NCI-H446 (cell line): Measurements from ENCODE around the gene CLEC9A.

Source experiments
- DNase-seq, 2 experiments: peaks; one replicate each; lab custom pipeline; 2025; lab: John Stamatoyannopoulos, UW

Gene CLEC9A

DNA sequence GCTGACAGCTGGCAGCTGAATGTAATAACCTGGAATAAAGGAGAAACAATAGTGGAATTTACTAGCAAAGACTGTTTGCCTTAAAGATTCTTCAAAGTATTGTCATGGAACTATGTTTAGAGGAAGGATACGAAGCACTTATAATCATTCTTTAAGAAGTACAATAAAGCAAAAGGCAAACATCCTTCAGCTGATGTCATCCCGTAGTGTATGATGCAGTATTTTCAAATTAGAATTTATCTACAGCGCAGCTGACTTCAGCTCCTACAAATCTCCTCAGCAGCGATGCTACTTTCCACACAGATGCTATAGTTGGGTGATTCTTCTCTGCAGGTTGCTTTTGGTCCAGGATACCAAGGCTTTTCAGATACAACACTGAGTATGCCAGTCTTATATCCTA, 36.8 kb downstream of the CLEC9A start:
- DNase-seq: no peak

DNA sequence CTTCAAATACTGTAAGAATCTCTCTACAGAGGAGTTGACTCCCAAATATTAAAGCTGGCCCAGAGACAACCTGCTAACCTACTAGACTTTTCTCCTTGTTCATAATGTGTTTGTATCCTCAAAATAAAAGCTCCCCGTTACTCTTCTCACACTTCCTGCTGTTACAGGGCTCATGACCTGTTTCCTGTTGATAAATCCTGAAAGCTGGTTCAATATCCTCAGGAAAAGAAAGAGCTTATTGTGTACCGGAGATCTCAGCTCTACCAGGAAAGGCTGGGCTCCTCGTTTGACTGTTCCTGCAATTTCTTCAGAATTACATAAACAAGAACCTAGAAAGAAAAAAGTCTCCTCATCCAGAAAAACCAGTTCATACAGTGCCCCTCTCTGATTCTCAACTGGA, 37.5 kb downstream of the CLEC9A start:
- no peak for DNase-seq

DNA sequence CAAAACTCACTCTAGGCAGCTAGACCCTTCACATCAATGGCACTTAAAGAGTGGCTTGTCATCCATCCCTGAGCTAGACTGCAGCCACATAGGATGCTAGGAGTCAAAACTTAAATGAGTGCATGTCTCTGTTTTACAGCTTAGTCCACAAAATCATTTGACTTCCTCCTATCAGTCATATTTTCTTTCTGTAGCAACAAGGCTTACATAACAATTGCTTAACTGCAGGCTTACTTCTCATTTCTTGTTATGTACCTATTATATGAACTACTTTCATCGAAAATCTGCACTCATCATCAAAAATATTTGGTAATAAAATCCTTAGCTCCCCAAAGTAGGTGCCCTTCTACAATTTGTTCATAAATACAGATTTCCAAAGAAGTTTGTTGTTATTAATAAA, 38.2 kb downstream of the CLEC9A start:
- no peak for DNase-seq

DNA sequence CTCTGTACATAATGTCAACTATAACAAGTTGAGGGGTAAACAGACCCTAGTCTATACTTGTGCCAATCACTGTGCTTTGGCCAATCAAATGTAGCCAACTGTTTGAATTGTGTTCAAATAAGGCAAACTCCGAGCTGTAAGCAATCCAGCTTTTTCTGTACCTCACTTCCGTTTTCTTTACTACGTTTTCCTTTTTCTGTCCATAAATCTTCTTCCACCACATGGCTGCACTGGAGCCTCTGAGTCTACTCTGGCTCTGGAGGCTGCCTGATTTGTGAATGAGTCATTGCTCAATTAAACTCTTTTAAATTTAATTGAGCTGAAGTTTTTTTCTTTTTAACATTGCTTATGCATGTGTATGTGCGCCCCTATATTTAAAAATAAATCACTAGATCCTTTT, 38.6 kb downstream of the CLEC9A start:
- DNase-seq: no peak

DNA sequence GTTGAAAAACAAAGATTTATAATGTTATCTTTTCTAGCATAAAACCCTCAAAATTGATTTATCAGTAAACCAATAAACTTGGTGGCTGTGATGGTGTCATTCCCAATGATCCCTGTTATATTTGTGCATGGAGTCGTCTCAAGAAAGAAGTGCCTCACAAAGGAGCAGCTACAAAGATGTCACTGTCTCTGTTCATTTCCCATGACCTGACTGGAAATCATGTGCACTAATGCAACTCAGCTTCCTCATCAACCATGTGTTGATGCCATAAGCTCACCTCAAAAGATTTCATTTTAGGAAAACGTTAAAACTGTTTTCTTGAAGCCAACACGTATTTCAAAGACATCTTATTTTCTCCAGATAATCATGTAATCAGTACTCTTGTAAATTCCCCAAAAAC, 39.5 kb downstream of the CLEC9A start:
- no peak for DNase-seq

DNA sequence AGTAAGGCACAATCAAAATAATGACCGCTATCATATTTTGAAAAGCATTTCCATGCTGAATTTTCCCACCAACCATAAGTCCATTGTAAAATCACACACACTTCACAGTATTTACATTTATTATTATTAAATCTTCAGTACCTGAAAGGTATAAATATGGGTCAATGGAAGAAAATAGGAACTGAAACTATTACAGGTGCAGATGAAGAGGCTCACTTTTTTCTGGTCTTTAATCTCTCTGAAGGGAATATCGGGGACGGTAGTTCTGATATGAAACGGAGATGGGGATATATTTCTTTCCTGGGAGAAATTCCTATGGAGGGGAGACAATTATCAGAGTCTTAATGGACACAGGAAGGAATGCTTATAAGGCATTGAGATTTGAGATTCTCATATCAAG, 39.9 kb downstream of the CLEC9A start:
- DNase-seq: no peak

DNA sequence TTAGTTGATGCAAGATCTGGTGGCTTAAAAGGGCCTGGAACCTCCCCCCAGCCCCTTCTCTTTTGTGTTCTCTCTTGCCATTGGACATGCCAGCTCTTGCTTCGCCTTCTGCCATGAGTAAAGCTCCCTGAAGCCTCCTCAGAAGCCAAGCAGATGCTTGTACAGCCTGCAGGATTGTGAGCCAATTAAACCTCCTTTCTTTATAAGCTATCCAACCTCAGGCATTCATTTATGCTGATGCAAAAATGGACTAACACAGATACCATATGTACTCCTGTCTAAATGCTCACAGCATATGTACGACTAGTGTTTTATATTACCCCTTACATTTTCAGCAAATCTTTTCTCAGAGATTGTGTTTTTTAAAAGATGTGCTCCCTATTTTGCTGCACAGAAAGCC, 41.6 kb downstream of the CLEC9A start:
- no peak for DNase-seq

DNA sequence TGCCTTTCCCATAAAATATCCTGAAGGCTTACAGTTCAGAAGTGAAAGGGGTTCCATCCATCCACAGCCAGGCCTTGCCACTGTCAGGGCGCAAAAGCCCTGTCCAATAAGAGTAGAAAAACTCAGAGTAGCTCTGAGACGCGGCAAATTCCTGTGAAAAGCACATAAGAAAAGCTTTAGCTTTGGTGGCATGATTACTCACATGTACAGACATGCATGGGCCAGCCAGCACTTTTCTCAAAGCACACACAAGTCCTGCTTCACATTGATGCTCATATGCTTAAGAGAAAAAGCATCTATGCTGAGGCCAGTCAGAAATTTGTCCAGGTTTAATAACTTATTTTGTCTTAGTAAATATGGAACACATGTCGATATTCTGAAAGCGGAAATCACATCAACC, 42.8 kb downstream of the CLEC9A start:
- DNase-seq: no peak

DNA sequence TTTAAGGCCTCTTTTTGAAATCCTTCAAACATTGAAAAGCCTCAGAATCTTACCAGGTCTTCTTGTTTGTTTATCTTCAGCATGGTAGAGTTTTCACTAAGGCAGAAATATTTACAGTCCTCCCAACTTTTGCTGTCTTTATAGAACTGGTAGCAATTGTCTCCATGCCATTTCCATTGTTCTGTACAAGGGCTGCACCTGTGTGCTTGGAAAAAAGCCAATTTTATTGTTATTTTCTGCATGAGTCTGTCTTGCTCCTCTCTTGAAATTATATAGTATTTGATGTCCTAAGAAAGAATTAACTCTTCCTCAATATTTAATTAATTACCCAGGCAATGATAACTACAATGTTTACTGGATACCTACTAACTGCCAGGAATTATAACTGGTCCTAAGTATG, 45.0 kb downstream of the CLEC9A start:
- DNase-seq: no peak

DNA sequence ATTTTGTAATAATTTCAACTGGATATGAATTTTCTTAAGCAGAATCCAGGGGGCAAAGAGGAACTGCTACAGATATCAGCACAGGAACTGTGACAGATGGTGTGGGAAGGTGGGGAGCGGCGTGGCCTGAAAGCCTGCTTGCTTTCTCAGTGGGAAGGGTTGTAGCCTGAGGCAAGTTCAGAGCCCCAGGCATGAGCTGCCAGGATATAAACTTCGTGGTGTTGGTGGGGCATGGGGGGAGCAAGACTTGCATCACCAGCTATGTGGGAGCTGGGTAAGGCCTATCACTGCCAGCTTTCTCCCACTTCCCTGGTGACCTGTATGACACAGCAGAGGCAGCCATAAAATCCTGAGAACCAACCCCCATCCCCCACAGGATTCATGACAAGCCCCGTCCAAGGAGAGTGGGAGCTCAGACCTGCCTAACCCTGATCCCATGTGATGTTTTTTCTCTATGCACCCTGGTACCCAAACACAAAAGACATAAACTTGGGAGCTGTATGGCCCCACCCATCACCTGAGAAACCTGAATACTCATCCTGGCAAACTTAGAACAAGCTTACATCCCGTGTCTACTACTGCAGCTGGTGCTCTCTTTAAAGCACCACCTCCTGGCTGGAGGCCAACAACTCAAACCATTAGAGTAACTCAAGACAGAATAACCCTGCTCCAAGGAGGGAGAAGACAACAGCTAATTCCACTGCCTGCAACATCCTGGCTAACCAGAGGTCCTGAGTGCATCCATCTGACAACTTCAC, 51.8 kb downstream of the CLEC9A start:
- DNase-seq: no peak

DNA sequence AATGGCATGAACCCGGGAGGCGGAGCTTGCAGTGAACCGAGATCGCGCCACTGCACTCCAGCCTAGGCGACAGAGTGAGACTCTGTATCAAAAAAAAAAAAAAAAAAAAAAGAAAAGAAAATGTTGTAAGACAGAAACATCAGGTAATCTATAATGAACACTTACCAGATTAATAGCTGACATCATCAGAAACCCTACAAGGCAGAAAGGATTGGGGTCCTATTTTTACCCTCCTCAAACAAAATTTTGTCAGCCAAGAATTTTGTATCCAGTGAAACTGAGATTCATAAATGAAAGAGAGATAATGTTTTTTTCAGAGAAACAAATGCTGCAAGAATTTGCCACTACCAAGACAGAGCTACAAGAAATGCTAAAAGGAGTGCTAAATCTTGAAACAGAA, 54.3 kb downstream of the CLEC9A start:
- no peak for DNase-seq

DNA sequence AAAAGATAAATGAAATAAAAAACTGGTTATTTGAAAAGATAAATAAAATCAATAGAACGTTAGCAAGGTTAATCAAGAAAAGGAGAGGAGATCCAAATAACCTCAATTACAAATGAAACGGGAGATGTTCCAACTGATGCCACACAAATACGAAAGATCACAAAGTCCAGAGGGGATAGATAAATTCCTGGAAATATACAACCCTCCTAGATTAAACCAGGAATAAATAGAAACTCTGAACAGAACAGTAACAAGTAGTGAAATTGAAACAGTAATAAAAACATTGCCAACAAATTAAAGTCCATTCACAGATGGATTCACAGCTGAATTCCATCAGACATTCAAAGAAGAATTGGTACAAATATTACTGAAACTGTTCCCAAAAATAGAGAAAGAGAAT, 55.9 kb downstream of the CLEC9A start:
- no peak for DNase-seq

DNA sequence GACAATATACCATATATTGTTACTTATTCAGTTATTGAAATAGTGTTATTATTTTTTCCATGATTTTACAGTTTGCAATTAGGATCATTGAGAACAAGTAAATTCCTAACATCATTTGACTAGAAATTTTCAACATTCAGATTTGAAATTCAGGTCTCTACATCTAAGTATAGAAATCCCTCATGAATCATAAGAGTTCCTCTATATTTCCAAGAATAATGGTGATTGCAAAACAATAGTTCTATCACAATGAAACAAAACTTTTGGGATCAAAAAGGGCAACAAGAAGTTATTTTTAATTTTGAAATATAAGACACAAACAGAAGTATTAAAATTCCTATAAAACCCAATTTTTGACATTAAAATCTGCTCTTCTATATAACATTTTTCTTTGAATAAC, 57.5 kb downstream of the CLEC9A start:
- no peak for DNase-seq

DNA sequence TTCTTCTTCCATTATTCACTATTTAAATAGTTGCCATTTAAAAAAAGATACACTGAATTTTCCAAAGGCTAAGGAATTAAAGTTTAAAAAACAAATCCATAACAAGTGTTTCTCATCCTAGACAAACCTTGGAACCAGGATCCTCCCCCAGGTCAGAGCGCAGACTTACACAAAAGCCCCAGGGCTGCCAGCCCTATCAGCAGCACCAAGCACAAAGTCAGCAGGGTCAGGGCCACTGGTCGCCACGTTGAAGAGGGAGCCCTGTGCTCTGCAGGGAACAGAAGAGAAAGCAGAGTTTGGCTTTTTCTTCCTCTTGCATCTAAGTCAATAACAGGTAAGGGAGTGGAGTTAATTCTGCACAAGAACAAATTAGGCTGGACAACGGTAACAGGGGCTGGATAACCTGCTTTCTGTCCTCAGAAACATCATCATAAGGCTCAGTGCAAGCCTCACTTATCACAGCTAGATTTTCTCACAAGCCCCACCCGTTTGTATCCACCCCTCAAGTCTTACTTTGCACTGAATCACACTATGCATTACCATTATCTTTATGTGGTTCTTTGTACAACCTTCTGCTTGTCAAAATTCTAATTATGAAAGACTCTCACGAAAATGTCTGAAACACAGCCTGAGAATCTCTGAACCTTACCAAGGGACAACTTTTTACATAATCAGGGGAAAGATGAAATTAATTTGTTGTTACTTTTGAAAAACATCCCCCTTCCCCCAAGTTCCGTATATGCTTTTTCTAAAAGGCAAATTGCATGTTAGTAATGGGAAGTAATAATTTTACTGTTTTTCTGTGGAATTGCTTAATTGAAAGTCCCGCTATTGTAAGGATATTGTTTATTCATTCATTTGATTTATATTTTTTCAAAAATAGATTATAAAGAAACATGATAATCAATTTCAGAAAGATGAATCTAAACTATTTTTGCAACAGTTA, 58.7 kb downstream of the CLEC9A start:
- no peak for DNase-seq

DNA sequence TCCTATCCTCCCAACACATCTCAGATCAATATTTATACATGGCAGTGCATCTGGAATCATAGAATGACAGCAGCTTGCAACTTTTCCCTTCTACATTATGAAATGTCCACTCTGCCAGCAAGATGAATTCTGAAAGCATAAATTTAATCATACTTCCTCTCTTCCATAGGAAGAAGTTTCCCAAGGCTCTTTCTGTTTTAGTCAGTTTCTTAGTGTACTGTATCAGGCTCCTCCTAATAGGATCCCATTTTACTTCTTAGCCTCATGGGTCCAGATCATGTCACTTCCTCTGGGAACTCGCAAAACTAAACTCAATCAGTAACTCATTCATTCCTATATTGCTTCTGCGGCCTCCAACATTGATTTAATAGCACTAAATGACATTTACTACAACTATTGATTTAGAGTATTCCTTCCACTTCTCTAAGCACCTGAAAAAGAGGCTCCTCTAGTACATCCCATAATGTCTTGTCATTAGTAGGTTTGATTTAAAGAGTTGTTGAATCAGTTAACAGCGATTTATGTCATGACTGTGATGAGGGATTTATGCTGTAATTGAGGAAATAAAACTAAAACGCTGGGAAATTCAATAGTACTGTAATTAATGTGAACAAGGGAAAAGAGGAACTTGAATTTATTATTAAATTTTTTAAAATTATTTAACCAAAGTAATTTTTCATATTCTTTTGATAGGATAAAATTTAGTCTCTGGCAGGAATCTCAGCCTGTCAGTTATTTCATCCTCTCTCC, 64.3 kb downstream of the CLEC9A start:
- no peak for DNase-seq

DNA sequence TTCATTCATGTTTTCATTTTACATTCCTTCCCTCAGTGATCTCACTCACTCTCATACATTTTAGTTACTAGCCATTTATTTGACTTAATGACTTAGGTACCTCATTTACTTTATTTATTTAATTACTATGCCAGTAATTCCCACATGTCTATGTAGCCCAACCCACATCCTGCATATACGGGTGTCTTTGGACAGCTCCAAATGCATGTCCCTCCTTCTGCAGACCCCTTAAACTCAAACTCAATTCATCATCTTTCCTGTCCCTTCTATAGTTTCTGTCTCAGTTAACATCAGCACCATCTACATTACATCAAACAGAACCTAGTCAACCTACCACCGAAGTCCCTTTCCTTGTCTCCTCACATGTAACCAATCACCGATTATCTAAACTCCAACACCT, 65.5 kb downstream of the CLEC9A start:
- DNase-seq: no peak

DNA sequence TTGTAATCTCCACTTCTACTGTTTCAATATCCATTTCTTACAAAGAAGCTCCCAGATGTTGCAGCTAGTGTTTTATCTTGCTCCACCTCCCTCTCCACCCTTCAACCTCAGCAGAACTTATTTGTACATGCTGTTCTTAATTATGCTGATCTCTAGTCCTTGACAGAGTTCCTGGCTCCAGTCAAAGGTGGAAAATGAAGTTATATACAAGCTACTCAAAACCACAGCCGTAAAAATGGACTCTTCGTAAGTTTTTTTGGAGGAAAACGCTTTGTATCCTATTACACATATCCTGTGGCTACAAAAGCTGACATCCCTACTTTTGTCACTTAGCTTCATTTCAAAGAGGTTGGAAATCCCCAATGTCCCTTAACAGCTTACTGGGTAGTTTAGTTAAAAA, 67.0 kb downstream of the CLEC9A start:
- DNase-seq: no peak

DNA sequence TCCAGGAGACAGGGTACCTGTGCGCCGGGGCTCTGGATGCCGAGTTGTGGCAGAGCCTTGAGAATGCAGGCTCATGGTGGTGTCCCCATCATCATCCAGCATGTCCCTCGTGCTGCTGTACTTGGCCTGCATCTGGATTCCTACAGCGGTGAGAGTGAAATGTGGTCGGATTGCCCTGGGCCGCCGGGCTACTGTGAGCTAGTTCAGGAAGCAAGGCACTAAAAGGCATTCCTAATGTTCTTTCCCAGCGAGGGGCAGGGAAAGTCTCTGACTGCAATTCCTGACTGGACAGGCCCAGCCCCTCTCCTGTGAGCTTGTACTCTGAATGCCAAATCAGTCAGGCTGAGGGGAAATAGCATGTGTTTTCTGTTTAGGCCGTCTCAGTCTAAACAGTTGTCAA, 68.3 kb downstream of the CLEC9A start, which contains the start of gene CLEC1A:
Gene CLEC1A (minus strand): TSS at position 195 of the 400 bp plus-strand sequence. CDS start 63 bp downstream, at position 132.
- no peak for DNase-seq

DNA sequence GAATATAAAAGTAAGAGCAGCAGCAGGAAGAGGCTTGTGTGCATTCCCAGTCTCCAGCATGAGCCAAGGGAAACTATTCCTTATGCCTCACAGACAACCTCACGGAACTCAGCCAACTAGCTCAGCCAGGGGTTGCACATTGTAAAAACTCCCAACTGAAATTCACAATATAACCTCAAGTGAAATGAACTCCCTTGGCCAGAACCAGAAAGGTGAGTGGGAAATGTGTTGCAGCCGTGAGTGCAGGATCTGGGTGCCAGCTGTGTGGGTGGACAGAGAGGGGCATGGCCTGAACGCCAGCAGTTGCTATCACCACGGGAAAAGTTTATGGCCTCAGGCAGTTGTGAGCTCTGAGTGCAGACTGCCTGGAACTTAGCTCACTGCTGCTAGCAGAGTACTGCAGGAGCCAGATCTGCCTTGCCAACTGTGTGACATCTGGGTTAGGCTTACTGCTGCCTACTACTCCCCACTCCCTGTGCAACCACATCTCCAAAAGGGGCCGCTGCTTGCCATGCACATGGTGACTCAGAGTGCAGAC, 70.6 kb downstream of the CLEC9A start:
- no peak for DNase-seq

DNA sequence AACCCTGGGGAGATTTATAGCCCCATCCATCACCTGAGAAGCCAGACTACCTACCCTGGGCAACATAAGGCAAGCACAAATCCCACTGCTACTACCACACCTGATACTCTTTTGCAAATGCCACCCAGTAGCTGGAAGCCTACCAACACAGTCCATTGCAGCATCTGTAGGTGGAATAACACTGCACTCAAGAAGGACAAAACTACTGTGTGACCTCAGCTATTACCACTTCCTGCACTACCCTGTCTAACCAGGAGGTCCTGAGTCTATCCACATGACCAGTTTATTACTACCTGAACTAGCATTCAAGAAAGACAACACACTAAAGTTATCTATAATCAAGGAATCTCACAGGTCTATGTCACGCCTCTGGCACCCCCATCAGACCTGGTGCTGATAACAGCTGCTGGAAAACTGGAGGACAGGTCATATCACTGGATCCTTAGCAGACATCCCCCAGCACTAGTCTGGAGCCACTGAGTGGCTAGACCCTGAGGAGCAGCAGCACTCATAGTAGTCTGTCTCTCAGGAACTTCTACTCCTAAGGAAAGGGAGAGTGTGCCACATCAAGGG, 71.3 kb downstream of the CLEC9A start:
- no peak for DNase-seq

DNA sequence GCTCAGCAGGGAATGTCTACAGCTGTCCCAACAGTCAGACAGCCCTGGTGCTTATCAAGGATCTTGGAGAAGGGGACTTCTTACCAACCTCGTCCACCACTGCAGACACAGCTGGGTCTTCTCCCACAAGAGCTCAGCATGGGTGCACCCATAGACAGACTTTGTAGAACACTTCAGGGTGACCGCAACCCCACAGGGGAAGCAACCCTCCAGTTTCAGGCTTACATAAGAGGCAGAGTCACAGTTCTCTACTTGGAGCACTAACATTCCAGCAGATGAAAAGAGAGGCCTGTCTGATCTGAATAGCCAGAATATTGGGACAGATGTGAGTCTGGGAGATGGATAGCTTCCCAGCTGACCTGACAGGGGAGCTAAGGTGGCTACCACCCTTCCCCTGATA, 71.8 kb downstream of the CLEC9A start:
- DNase-seq: no peak
